Loucy (cell line): Measurements from ENCODE around the gene MACROD2.

Source experiments
- H2AFZ ChIP-seq: fragments of 200-600 bp; sonication (generic); 2 replicates; pipeline ENCODE4 v1.6.0; 2016; ENCODE audit warnings: antibody characterized with exemption, mild to moderate bottlenecking, low read length, moderate library complexity
- H3F3A ChIP-seq: fragments of 200-600 bp; 2 replicates; pipeline ENCODE4 v1.6.0; 2016; ENCODE audit warnings: antibody characterized with exemption, low read depth, mild to moderate bottlenecking
- H3K27me3 ChIP-seq: fragments of 200-600 bp; sonication (generic); 2 replicates; pipeline ENCODE4 v1.6.1; 2014; ENCODE audit warnings: low read length, mild to moderate bottlenecking; ENCODE audit not compliant: insufficient read depth, poor library complexity, severe bottlenecking
- H3K36me3 ChIP-seq: fragments of 200-600 bp; sonication (generic); 2 replicates; pipeline ENCODE4 v1.6.1; 2016; ENCODE audit warnings: low read length; ENCODE audit not compliant: insufficient read depth
- H3K4me1 ChIP-seq: fragments of 200-600 bp; sonication (generic); 2 replicates; pipeline ENCODE4 v1.5.1; 2014; ENCODE audit warnings: low read length, mild to moderate bottlenecking; ENCODE audit not compliant: insufficient read depth, poor library complexity, severe bottlenecking
- H3K4me2 ChIP-seq: fragments of 200-600 bp; sonication (generic); 2 replicates; pipeline ENCODE4 v1.6.0; 2014; ENCODE audit warnings: antibody characterized with exemption, low read length, low read depth, mild to moderate bottlenecking; ENCODE audit not compliant: poor library complexity, severe bottlenecking
- H3K4me3 ChIP-seq: fragments of 200-600 bp; sonication (generic); 2 replicates; pipeline ENCODE4 v1.5.1; 2014; ENCODE audit warnings: low read length, mild to moderate bottlenecking, mixed read lengths; ENCODE audit not compliant: poor library complexity, severe bottlenecking
- H3K79me2 ChIP-seq: fragments of 200-600 bp; sonication (generic); 2 replicates; pipeline ENCODE4 v1.6.1; 2014; ENCODE audit warnings: low read length; ENCODE audit not compliant: insufficient read depth
- H3K9ac ChIP-seq: fragments of 200-600 bp; sonication (generic); 2 replicates; pipeline ENCODE4 v1.6.0; 2014; ENCODE audit warnings: mild to moderate bottlenecking, low read depth, low read length, moderate library complexity; ENCODE audit not compliant: poor library complexity, severe bottlenecking
- H3K9me2 ChIP-seq: fragments of 200-600 bp; sonication (generic); replicated peaks from 2 replicates; pipeline ENCODE4 v1.6.1; 2016; ENCODE audit warnings: low read depth, low read length, mixed read lengths
- H3K9me3 ChIP-seq: fragments of 200-600 bp; sonication (generic); 2 replicates; pipeline ENCODE4 v1.6.1; 2014; ENCODE audit warnings: mild to moderate bottlenecking, antibody characterized with exemption, low read length, low read depth; ENCODE audit not compliant: insufficient read depth
- H4K20me1 ChIP-seq: fragments of 200-600 bp; sonication (generic); 2 replicates; pipeline ENCODE4 v1.6.0; 2014; ENCODE audit warnings: antibody characterized with exemption, low read length, mild to moderate bottlenecking; ENCODE audit not compliant: insufficient read depth, poor library complexity, severe bottlenecking
- EZH2phosphoT487 ChIP-seq: fragments of 200-600 bp; IDR thresholded peaks from 2 replicates; pipeline ENCODE4 v1.6.1; 2018; ENCODE audit warnings: antibody characterized with exemption, mild to moderate bottlenecking, moderate library complexity, borderline replicate concordance
- TF ChIP-seq, protein P1 (sequence below): fragments of 200-600 bp; sonication (generic); conservative IDR thresholded peaks from 2 replicates; pipeline ENCODE4 v1.5.1; 2014; ENCODE audit warnings: mild to moderate bottlenecking, antibody characterized with exemption, low read length

Gene MACROD2

DNA sequence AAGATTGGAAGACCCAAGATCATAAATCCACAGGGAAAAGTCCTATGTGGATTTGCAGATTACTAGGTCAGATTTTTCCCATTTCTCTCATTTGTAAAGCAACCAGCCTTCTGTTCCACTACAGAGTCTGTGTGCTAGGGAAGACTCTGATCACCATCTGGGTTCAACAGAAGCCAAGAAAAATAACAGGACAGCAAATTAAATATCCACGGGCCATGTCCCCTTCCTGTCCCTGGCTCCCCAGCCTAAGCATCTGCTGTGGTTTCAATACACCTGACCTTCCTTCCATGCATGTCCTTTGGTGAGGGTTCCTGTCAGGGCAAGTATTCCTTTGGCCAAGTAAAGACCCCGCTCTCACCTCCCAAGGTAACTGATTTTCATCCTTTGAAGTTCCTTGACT, 2019.1 kb downstream of the MACROD2 start:
- no peak for TF ChIP-seq EZH2phosphoT487
- TF ChIP-seq, protein P1, sequence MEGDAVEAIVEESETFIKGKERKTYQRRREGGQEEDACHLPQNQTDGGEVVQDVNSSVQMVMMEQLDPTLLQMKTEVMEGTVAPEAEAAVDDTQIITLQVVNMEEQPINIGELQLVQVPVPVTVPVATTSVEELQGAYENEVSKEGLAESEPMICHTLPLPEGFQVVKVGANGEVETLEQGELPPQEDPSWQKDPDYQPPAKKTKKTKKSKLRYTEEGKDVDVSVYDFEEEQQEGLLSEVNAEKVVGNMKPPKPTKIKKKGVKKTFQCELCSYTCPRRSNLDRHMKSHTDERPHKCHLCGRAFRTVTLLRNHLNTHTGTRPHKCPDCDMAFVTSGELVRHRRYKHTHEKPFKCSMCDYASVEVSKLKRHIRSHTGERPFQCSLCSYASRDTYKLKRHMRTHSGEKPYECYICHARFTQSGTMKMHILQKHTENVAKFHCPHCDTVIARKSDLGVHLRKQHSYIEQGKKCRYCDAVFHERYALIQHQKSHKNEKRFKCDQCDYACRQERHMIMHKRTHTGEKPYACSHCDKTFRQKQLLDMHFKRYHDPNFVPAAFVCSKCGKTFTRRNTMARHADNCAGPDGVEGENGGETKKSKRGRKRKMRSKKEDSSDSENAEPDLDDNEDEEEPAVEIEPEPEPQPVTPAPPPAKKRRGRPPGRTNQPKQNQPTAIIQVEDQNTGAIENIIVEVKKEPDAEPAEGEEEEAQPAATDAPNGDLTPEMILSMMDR = no peak
- H3K9me2 ChIP-seq = no peaks in the 10 kb centered on the region
- H3K4me2 ChIP-seq = no peak overlapping the region
- no peaks in the 10 kb centered on the region; the same call in 1 of the 2 replicates for H3K9me3 ChIP-seq
- H3K4me3 ChIP-seq = no peak overlapping the region
- H3K36me3 ChIP-seq = no peaks in the 10 kb centered on the region
- no peak overlapping the region for H2AFZ ChIP-seq
- no peaks in the 10 kb centered on the region for H4K20me1 ChIP-seq
- no peaks in the 10 kb centered on the region for H3K4me1 ChIP-seq
- H3K79me2 ChIP-seq = no peaks in the 10 kb centered on the region
- H3F3A ChIP-seq = no peaks in the 10 kb centered on the region
- H3K9ac ChIP-seq = no peak overlapping the region
- no peaks in the 10 kb centered on the region for H3K27me3 ChIP-seq

DNA sequence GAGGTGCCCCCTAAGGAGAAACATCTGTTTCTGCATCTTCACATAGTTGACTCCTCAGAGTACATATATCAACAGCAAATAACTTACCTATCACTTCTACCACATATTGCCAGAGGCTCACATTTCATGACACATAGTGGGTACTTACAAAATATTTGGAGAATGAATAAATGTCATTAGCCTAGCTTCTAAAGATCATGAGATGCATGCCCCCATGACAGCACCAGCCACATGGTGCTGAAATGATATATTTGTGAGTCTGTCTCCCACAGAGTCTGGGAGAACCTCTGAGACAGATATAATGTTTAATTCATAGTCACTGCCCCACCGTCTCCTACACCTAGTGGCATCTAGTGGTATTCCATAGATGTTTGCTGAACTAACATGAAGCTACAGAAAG, 2022.3 kb downstream of the MACROD2 start:
- TF ChIP-seq EZH2phosphoT487 = no peak
- TF ChIP-seq, protein P1 = no peak
- no peak overlapping the region for H2AFZ ChIP-seq

DNA sequence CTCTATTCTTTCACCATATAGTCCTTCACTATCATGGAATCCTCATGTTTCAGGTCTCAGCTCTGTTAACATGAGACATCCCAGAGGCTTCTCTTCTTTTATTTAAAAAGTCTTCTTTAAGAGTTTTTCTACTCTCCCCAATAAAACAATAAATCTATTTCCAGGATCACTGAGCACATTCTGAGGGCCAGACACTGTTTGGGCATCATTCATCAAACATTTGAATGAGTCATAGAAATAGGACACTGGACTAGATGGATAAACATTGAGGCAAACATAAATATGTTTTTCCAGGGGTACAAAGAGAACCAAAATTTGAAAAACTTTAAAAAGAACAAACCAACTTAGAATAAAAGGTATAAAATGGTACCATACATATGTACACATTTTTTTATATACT, 2023.6 kb downstream of the MACROD2 start:
- H3K4me2 ChIP-seq = no peak overlapping the region
- no peak overlapping the region for H3K9ac ChIP-seq
- H3K4me1 ChIP-seq = no peaks in the 10 kb centered on the region
- no peaks in the 10 kb centered on the region for H4K20me1 ChIP-seq
- H3K36me3 ChIP-seq = no peaks in the 10 kb centered on the region
- H3K79me2 ChIP-seq = no peaks in the 10 kb centered on the region
- no peaks in the 10 kb centered on the region for H3K9me3 ChIP-seq
- no peak overlapping the region for H2AFZ ChIP-seq
- H3F3A ChIP-seq = no peaks in the 10 kb centered on the region
- H3K9me2 ChIP-seq = no peaks in the 10 kb centered on the region
- TF ChIP-seq, protein P1 = no peak
- no peak for TF ChIP-seq EZH2phosphoT487
- H3K4me3 ChIP-seq = no peak overlapping the region
- no peaks in the 10 kb centered on the region for H3K27me3 ChIP-seq

More for the DNA sequence above, 2022.3 kb downstream of the MACROD2 start:
- Histone ChIP-seq H3K9me2 (no peaks in the 10 kb centered on the region), H3K9ac (no peak overlapping the region), H3K79me2 (no peaks in the 10 kb centered on the region), H3K4me1 (no peaks in the 10 kb centered on the region), H4K20me1 (no peaks in the 10 kb centered on the region), H3K27me3 (no peaks in the 10 kb centered on the region), H3K9me3 (no peaks in the 10 kb centered on the region), H3K36me3 (no peaks in the 10 kb centered on the region), H3F3A (no peaks in the 10 kb centered on the region), H3K4me3 (no peak overlapping the region), H3K4me2 (no peak overlapping the region)
